ENCODE data around the gene NOL12.
"Not testable (repeated sequence)": the region's sequence is repeated elsewhere in the genome, so short reads cannot be mapped to it uniquely, and the experiment has no call there.

NOL12 gene

DNA sequence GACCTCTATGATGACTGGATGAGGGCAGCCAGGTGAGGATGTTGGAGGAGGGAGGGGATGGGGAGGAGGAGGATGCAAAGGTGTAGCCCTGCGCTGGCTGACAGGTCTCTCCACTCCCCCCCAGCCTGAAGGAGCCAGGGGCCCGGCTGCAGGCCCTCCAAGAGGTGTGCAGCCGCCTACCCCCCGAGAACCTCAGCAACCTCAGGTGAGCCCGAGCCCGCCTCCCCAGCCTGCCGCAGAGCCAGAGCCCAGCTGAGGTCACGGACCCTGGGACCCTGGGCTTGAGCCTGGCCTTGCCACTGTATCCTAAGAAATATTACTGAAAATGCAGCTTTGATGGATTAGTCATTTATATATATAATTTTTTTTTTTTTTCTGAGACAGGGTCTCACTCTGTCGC is 38.8 kb upstream of the NOL12 start:
- H3K9me3 ChIP-seq (ENCODE audit: control insufficient read depth, insufficient read depth, low read length) = no peaks in the 10 kb centered on the region
- no peaks in the 10 kb centered on the region for H3K27me3 ChIP-seq (ENCODE audit: control insufficient read depth, insufficient read depth, low read length)
- WGBS (ENCODE audit: insufficient coverage, insufficient read length) = no CpG with 5 or more reads among the region's 9 CpGs
- no peaks in the 10 kb centered on the region for H3K4me1 ChIP-seq (ENCODE audit: control insufficient read depth, insufficient read depth, low read length)
- no peak for DNase-seq (ENCODE audit: low read depth, low spot score)
- no peak overlapping the region for H3K27ac ChIP-seq (ENCODE audit: low read length)
- H3K36me3 ChIP-seq (ENCODE audit: control insufficient read depth, insufficient read depth, low read length) = peaks cover 34% of the 10 kb centered on the region
- H3K4me3 ChIP-seq (ENCODE audit: low read length) = no peak overlapping the region

- no peaks in the 10 kb centered on the region for H3K9me3 ChIP-seq (ENCODE audit: control insufficient read depth, insufficient read depth, low read length)
- no peak overlapping the region for H3K27ac ChIP-seq (ENCODE audit: low read length)
- no peak overlapping the region; the same call in 1 of the 2 replicates for H3K4me3 ChIP-seq (ENCODE audit: low read length)
- no CpG with 5 or more reads among the region's 9 CpGs for WGBS (ENCODE audit: insufficient coverage, insufficient read length)
- H3K4me1 ChIP-seq (ENCODE audit: control insufficient read depth, insufficient read depth, low read length) = no peaks in the 10 kb centered on the region
- DNase-seq (ENCODE audit: low read depth, low spot score) = no peak
- no peaks in the 10 kb centered on the region for H3K27me3 ChIP-seq (ENCODE audit: control insufficient read depth, insufficient read depth, low read length)
- peaks cover 35% of the 10 kb centered on the region for H3K36me3 ChIP-seq (ENCODE audit: control insufficient read depth, insufficient read depth, low read length)
Observed at GRCh38 chr22:37647928-37648327, 38.2 kb upstream of the NOL12 start.

- H3K4me1 ChIP-seq (ENCODE audit: control insufficient read depth, insufficient read depth, low read length) = no peaks in the 10 kb centered on the region
- H3K9me3 ChIP-seq (ENCODE audit: control insufficient read depth, insufficient read depth, low read length) = no peaks in the 10 kb centered on the region
- WGBS (ENCODE audit: insufficient coverage, insufficient read length) = no CpG with 5 or more reads among the region's 17 CpGs
- H3K27me3 ChIP-seq (ENCODE audit: control insufficient read depth, insufficient read depth, low read length) = no peaks in the 10 kb centered on the region
- H3K4me3 ChIP-seq (ENCODE audit: low read length) = no peak overlapping the region
- no peak overlapping the region for H3K27ac ChIP-seq (ENCODE audit: low read length)
- peaks cover 31% of the 10 kb centered on the region for H3K36me3 ChIP-seq (ENCODE audit: control insufficient read depth, insufficient read depth, low read length)
- DNase-seq (ENCODE audit: low read depth, low spot score) = no peak
Observed at GRCh38 chr22:37650463-37651136, 35.5 kb upstream of the NOL12 start.

GRCh38 chr22:37654563-37655251 is 31.4 kb upstream of the NOL12 start:
- peaks cover 20% of the 10 kb centered on the region for H3K36me3 ChIP-seq (ENCODE audit: control insufficient read depth, insufficient read depth, low read length)
- no peaks in the 10 kb centered on the region for H3K27me3 ChIP-seq (ENCODE audit: control insufficient read depth, insufficient read depth, low read length)
- no peaks in the 10 kb centered on the region for H3K9me3 ChIP-seq (ENCODE audit: control insufficient read depth, insufficient read depth, low read length)
- DNase-seq (ENCODE audit: low read depth, low spot score) = no peak
- no peak overlapping the region for H3K27ac ChIP-seq (ENCODE audit: low read length)
- H3K4me1 ChIP-seq (ENCODE audit: control insufficient read depth, insufficient read depth, low read length) = peaks cover 4% of the 10 kb centered on the region; the same call in 1 of the 2 replicates
- no CpG with 5 or more reads among the region's 14 CpGs for WGBS (ENCODE audit: insufficient coverage, insufficient read length)
- H3K4me3 ChIP-seq (ENCODE audit: low read length) = no peak overlapping the region

DNA sequence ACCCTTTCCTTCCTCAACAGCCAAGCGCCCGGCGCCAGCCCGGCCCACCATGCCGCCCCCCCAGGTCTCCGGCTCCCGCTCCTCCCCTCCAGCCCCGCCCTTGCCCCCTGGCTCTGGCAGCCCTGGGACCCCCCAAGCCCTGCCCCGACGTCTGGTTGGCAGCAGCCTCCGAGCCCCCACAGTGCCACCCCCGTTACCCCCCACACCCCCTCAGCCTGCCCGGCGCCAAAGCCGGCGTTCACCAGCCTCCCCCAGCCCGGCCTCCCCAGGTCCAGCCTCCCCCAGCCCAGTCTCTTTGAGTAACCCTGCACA is 30.9 kb upstream of the NOL12 start:
- WGBS (ENCODE audit: insufficient coverage, insufficient read length) = no CpG with 5 or more reads among the region's 17 CpGs
- Histone ChIP-seq H3K36me3 (ENCODE audit: control insufficient read depth, insufficient read depth, low read length) (peaks cover 15% of the 10 kb centered on the region), H3K9me3 (ENCODE audit: control insufficient read depth, insufficient read depth, low read length) (no peaks in the 10 kb centered on the region), H3K4me1 (ENCODE audit: control insufficient read depth, insufficient read depth, low read length) (peaks cover 4% of the 10 kb centered on the region; the same call in 1 of the 2 replicates), H3K27ac (ENCODE audit: low read length) (no peak overlapping the region), H3K4me3 (ENCODE audit: low read length) (no peak overlapping the region), H3K27me3 (ENCODE audit: control insufficient read depth, insufficient read depth, low read length) (no peaks in the 10 kb centered on the region)
- no peak for DNase-seq (ENCODE audit: low read depth, low spot score)

DNA sequence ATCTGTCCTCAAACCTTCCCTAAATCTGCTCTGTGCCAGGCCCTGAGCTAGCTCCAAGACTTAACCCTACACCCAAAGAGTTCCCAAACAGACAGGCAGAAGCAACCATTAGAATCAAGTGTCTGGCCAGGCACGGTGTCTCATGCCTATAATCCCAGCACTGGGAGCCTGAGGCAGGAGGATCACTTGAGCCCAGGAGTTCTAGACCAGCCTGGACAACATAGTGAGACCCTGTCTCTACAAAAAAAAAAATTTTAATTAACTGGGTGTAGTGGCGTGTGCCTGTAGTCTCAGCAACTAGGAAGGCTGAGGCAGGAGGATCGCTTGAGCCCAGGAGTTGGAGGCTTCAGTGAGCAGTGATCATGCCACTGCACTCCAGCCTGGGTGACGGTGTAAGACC is 29.6 kb upstream of the NOL12 start:
- not testable (repeated sequence) for H3K36me3 ChIP-seq (ENCODE audit: control insufficient read depth, insufficient read depth, low read length); H3K27me3 ChIP-seq (ENCODE audit: control insufficient read depth, insufficient read depth, low read length); H3K4me3 ChIP-seq (ENCODE audit: low read length); H3K9me3 ChIP-seq (ENCODE audit: control insufficient read depth, insufficient read depth, low read length); DNase-seq (ENCODE audit: low read depth, low spot score); H3K4me1 ChIP-seq (ENCODE audit: control insufficient read depth, insufficient read depth, low read length); H3K27ac ChIP-seq (ENCODE audit: low read length)
- WGBS (ENCODE audit: insufficient coverage, insufficient read length) = no CpG with 5 or more reads among the region's 4 CpGs

GRCh38 chr22:37657590-37658132 is 28.5 kb upstream of the NOL12 start:
- no peak overlapping the region for H3K27ac ChIP-seq (ENCODE audit: low read length)
- no peak for DNase-seq (ENCODE audit: low read depth, low spot score)
- peaks cover 4% of the 10 kb centered on the region; the same call in 1 of the 2 replicates for H3K4me1 ChIP-seq (ENCODE audit: control insufficient read depth, insufficient read depth, low read length)
- peak overlapping the region; percentile 38; the same call in 1 of the 2 replicates for H3K4me3 ChIP-seq (ENCODE audit: low read length)
- peaks cover 4% of the 10 kb centered on the region; the same call in 1 of the 2 replicates for H3K36me3 ChIP-seq (ENCODE audit: control insufficient read depth, insufficient read depth, low read length)
- no peaks in the 10 kb centered on the region for H3K9me3 ChIP-seq (ENCODE audit: control insufficient read depth, insufficient read depth, low read length)
- WGBS (ENCODE audit: insufficient coverage, insufficient read length) = no CpG with 5 or more reads among the region's 6 CpGs
- H3K27me3 ChIP-seq (ENCODE audit: control insufficient read depth, insufficient read depth, low read length) = no peaks in the 10 kb centered on the region

GRCh38 chr22:37658133-37659065 is 27.7 kb upstream of the NOL12 start, which contains the start of gene PDXP:
Gene PDXP (plus strand): TSS chr22:37658723. CDS start chr22:37658783, 60 bp downstream.
- Histone ChIP-seq H3K4me1 (ENCODE audit: control insufficient read depth, insufficient read depth, low read length) (peaks cover 4% of the 10 kb centered on the region; the same call in 1 of the 2 replicates), H3K9me3 (ENCODE audit: control insufficient read depth, insufficient read depth, low read length) (no peaks in the 10 kb centered on the region), H3K4me3 (ENCODE audit: low read length) (peak within 1 kb of the TSS; percentile 91), H3K27ac (ENCODE audit: low read length) (no peak within 1 kb of the TSS), H3K36me3 (ENCODE audit: control insufficient read depth, insufficient read depth, low read length) (peaks cover 2% of the 10 kb centered on the region; the same call in 1 of the 2 replicates), H3K27me3 (ENCODE audit: control insufficient read depth, insufficient read depth, low read length) (no peaks in the 10 kb centered on the region)
- no CpG with 5 or more reads among the region's 101 CpGs for WGBS (ENCODE audit: insufficient coverage, insufficient read length)
- peak; percentile 99 for DNase-seq (ENCODE audit: low read depth, low spot score)

- H3K27me3 ChIP-seq (ENCODE audit: control insufficient read depth, insufficient read depth, low read length) = no peaks in the 10 kb centered on the region
- H3K36me3 ChIP-seq (ENCODE audit: control insufficient read depth, insufficient read depth, low read length) = no peaks in the 10 kb centered on the region; the same call in 1 of the 2 replicates
- WGBS (ENCODE audit: insufficient coverage, insufficient read length) = no CpG with 5 or more reads among the region's 68 CpGs
- peak overlapping the region; percentile 91 for H3K4me3 ChIP-seq (ENCODE audit: low read length)
- H3K27ac ChIP-seq (ENCODE audit: low read length) = no peak overlapping the region
- no peaks in the 10 kb centered on the region for H3K9me3 ChIP-seq (ENCODE audit: control insufficient read depth, insufficient read depth, low read length)
- DNase-seq (ENCODE audit: low read depth, low spot score) = no peak
- H3K4me1 ChIP-seq (ENCODE audit: control insufficient read depth, insufficient read depth, low read length) = peaks cover 4% of the 10 kb centered on the region; the same call in 1 of the 2 replicates
Observed at GRCh38 chr22:37659066-37659896, 26.9 kb upstream of the NOL12 start.
